B cell (primary cell): Measurements from ENCODE around the gene CCT8L2. TPM values are rescaled to one million over a fixed set of nuclear protein-coding genes. Genes with fewer than 3 reads are reported as not detected.
"Not testable (repeated sequence)": the region's sequence is repeated elsewhere in the genome, so short reads cannot be mapped to it uniquely, and the experiment has no call there.

Experiments
- ATAC-seq: fragments of 200-7000 bp; cut with Tn5 transposase; one replicate; pipeline ENCODE4 v1.10.0; 2021; ENCODE audit warnings: low read depth, mild to moderate bottlenecking, moderate number of reproducible peaks, moderate library complexity
- CTCF ChIA-PET: fragments of 350-600 bp; sonication (Branson Sonifier 250); formaldehyde crosslinking; loops from one replicate; lab custom pipeline; 2021; ENCODE audit warnings: antibody characterized with exemption, inconsistent platforms; lab: Charles Lee
- POLR2A ChIA-PET: fragments of 350-600 bp; sonication (Branson Sonifier 250); formaldehyde crosslinking; loops from one replicate; lab custom pipeline; 2021; ENCODE audit warnings: antibody characterized with exemption; lab: Charles Lee
- DNase-seq: peaks from one replicate; pipeline ENCODE4 v3.0.0; 2013
- H2AFZ ChIP-seq: 2 replicates; pipeline ENCODE4 v1.6.1; 2012; ENCODE audit warnings: mild to moderate bottlenecking, low read depth, low read length; ENCODE audit not compliant: insufficient read depth, poor library complexity, severe bottlenecking
- H3K27ac ChIP-seq, 2 donors: 1 replicate in 1 of 2; 2 replicates in 1 of 2; pipeline ENCODE4 v1.5.1; 2012 to 2013; ENCODE audit warnings: low read length in 2 of 2, mild to moderate bottlenecking in 2 of 2, moderate library complexity in 1 of 2
- H3K27me3 ChIP-seq, 4 experiments: fragments of 200-600 bp in 1 of 4; sonication (generic) in 1 of 4; replicated peaks in 1 of 4; 1 replicate in 2 of 4; 2 replicates in 2 of 4; pipeline versions ENCODE4 v1.6.1 to v1.7.0; 2013 to 2016; ENCODE audit warnings: low read length in 3 of 4, mild to moderate bottlenecking in 2 of 4, mixed read lengths in 1 of 4, moderate library complexity in 1 of 4; ENCODE audit not compliant: insufficient read depth in 4 of 4, control insufficient read depth in 3 of 4; ENCODE audit errors: control extremely low read depth in 1 of 4
- H3K36me3 ChIP-seq, 2 experiments: replicated peaks in 1 of 2; 1 replicate in 1 of 2; 2 replicates in 1 of 2; pipeline versions ENCODE4 v1.6.1 to v1.7.1; 2013; ENCODE audit warnings: low read length in 1 of 2; ENCODE audit not compliant: insufficient read depth in 2 of 2, control insufficient read depth in 1 of 2; ENCODE audit errors: control extremely low read depth in 1 of 2, extremely low read depth in 1 of 2
- H3K4me1 ChIP-seq, 2 donors: fragments of 200-600 bp in 1 of 2; sonication (generic) in 1 of 2; 1 replicate in 1 of 2; 2 replicates in 1 of 2; pipeline versions ENCODE4 v1.5.1 to v1.6.1; 2013 to 2017; ENCODE audit warnings: low read length in 2 of 2; ENCODE audit not compliant: control insufficient read depth in 2 of 2, insufficient read depth in 2 of 2
- H3K4me2 ChIP-seq: replicated peaks from 2 replicates; pipeline ENCODE3; 2012; ENCODE audit warnings: mild to moderate bottlenecking, low read depth, low read length; ENCODE audit not compliant: poor library complexity, severe bottlenecking
- H3K4me3 ChIP-seq, 5 experiments: fragments of 200-600 bp in 1 of 5; sonication (generic) in 1 of 5; 1 replicate in 3 of 5; 2 replicates in 2 of 5; pipeline versions ENCODE4 v1.5.1 to v1.7.0; 2011 to 2016; ENCODE audit warnings: low read length in 4 of 5, mild to moderate bottlenecking in 4 of 5, low read depth in 2 of 5, control low read depth in 1 of 5, moderate library complexity in 1 of 5; ENCODE audit not compliant: insufficient read depth in 1 of 5; ENCODE audit errors: control extremely low read depth in 1 of 5, extremely low read depth in 1 of 5
- H3K79me2 ChIP-seq: fragments of 200-600 bp; sonication (generic); one replicate; pipeline ENCODE4 v1.6.0; 2016; ENCODE audit warnings: low read length; ENCODE audit not compliant: control insufficient read depth, insufficient read depth
- H3K9ac ChIP-seq: fragments of 200-600 bp; sonication (generic); 2 replicates; pipeline ENCODE4 v1.6.1; 2017; ENCODE audit warnings: mild to moderate bottlenecking, low read length, moderate library complexity
- H3K9me3 ChIP-seq, 3 donors: one replicate each; pipeline versions ENCODE4 v1.6.1 to v1.7.1; 2013; ENCODE audit warnings: low read length in 2 of 3; ENCODE audit not compliant: control insufficient read depth in 2 of 3, insufficient read depth in 1 of 3; ENCODE audit errors: control extremely low read depth in 1 of 3
- H4K20me1 ChIP-seq: 2 replicates; pipeline ENCODE4 v1.6.0; 2012; ENCODE audit warnings: mild to moderate bottlenecking, low read length; ENCODE audit not compliant: insufficient read depth, control insufficient read depth, poor library complexity, severe bottlenecking
- H3K27ac Mint-ChIP-seq: one replicate; pipeline ENCODE4 v1.8.0; 2021; ENCODE audit warnings: mixed read lengths
- H3K27me3 Mint-ChIP-seq: one replicate; pipeline ENCODE4 v1.8.0; 2021; ENCODE audit warnings: mixed read lengths
- H3K4me1 Mint-ChIP-seq: one replicate; pipeline ENCODE4 v1.8.0; 2021; ENCODE audit warnings: mixed read lengths
- H3K4me3 Mint-ChIP-seq: one replicate; pipeline ENCODE4 v1.8.0; 2021; ENCODE audit warnings: mixed read lengths
- H3K9me3 Mint-ChIP-seq: one replicate; pipeline ENCODE4 v1.8.0; 2022; ENCODE audit warnings: mixed read lengths; ENCODE audit not compliant: insufficient read depth
- EZH2 ChIP-seq: IDR thresholded peaks from 2 replicates; pipeline ENCODE4 v1.6.1; 2012; ENCODE audit warnings: borderline replicate concordance, low read depth, mild to moderate bottlenecking, moderate library complexity, low read length; ENCODE audit not compliant: insufficient read depth, poor library complexity, severe bottlenecking
- WGBS: methylation state at CpG from one replicate; pipeline ENCODE4 v1.1.5; 2013; ENCODE audit warnings: missing lambda C conversion rate; ENCODE audit not compliant: insufficient coverage; 5-methylcytosine and 5-hydroxymethylcytosine counted together
- intact Hi-C: fragments of 100-400 bp; cut with micrococcal nuclease; formaldehyde crosslinking; loops from one replicate; pipeline ENCODE4 v1.10.0; 2022
- polyA plus RNA-seq: library from polyadenylated mRNA; depleted of rRNA; stranded (reverse); fragments of >200 nt; gene quantifications from 2 replicates; pipeline ENCODE4 v1.2.3, GENCODE V29; 2012
- total RNA-seq, 2 donors: library from RNA; stranded (reverse); fragments of 120-200 nt in 1 of 2; gene quantifications; 1 replicate in 1 of 2; 2 replicates in 1 of 2; pipeline versions ENCODE4 v1.2.3 to v1.2.4, GENCODE V29; 2013 to 2022
- TF ChIP-seq, protein P1 (sequence below): fragments of 200-600 bp; IDR thresholded peaks from one replicate; pipeline ENCODE4 v1.8.0; 2022; ENCODE audit warnings: antibody characterized with exemption, mild to moderate bottlenecking

Gene CCT8L2
- total and polyA plus RNA-seq, 2 donors (not counting 1 experiment from before 2014, with no cell fraction given): not detected

DNA sequence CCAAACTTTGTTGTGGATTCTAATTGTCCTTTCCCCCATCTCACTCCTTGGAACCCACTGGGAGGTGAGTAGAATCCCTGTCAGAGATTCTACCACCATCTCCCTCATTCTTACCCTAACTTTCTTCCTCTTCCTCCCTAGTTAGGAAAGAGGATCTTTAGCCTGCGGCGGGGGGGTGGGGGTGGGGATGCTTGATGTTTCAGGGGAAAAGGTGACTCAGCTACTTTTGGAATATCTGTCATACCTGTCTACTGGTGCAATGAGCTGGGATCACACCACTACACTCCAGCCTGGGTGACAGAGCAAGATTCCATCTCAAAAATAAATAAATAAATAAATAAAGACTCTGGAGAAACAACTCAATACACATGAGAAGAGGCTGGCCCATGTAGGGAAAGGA, 6.4 kb downstream of the CCT8L2 start:
- H3K4me3 Mint-ChIP-seq: no peak overlapping the region
- Histone ChIP-seq H3K36me3 (no peaks in the 10 kb centered on the region), H3K4me1 (no peaks in the 10 kb centered on the region), H3K4me2 (no peak overlapping the region), H3K9ac (no peak overlapping the region), H4K20me1 (no peaks in the 10 kb centered on the region), H3K9me3 (no peaks in the 10 kb centered on the region), H2AFZ (no peak overlapping the region), H3K4me3 (no peak overlapping the region), H3K79me2 (no peaks in the 10 kb centered on the region), H3K27ac (no peak overlapping the region), H3K27me3 (no peaks in the 10 kb centered on the region)
- WGBS: no CpG with 5 or more reads among the region's 2 CpGs
- H3K27me3 Mint-ChIP-seq: no peaks in the 10 kb centered on the region
- CTCF ChIA-PET: no interaction called here
- DNase-seq: no peak
- no peaks in the 10 kb centered on the region for H3K9me3 Mint-ChIP-seq
- TF ChIP-seq, protein P1, sequence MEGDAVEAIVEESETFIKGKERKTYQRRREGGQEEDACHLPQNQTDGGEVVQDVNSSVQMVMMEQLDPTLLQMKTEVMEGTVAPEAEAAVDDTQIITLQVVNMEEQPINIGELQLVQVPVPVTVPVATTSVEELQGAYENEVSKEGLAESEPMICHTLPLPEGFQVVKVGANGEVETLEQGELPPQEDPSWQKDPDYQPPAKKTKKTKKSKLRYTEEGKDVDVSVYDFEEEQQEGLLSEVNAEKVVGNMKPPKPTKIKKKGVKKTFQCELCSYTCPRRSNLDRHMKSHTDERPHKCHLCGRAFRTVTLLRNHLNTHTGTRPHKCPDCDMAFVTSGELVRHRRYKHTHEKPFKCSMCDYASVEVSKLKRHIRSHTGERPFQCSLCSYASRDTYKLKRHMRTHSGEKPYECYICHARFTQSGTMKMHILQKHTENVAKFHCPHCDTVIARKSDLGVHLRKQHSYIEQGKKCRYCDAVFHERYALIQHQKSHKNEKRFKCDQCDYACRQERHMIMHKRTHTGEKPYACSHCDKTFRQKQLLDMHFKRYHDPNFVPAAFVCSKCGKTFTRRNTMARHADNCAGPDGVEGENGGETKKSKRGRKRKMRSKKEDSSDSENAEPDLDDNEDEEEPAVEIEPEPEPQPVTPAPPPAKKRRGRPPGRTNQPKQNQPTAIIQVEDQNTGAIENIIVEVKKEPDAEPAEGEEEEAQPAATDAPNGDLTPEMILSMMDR: no peak
- no peak for TF ChIP-seq EZH2
- no peaks in the 10 kb centered on the region for H3K4me1 Mint-ChIP-seq
- POLR2A ChIA-PET: no interaction called here
- H3K27ac Mint-ChIP-seq: no peak overlapping the region
- intact Hi-C loops: no loop called here
- no peak for ATAC-seq

- H3K36me3 ChIP-seq, POLR2A ChIA-PET: not testable (repeated sequence)
- no CpG with 5 or more reads among the region's 2 CpGs for WGBS
Measured at GRCh38 chr22:16580872-16581271, 11.7 kb downstream of the CCT8L2 start.

GRCh38 chr22:16569240-16569834, 23.3 kb downstream of the CCT8L2 start:
- H3K27ac ChIP-seq, POLR2A ChIA-PET, CTCF ChIA-PET, H3K27ac Mint-ChIP-seq, H3K4me1 Mint-ChIP-seq, H3K36me3 ChIP-seq, H3K9ac ChIP-seq, H3K4me3 Mint-ChIP-seq, H4K20me1 ChIP-seq, H3K4me3 ChIP-seq, H2AFZ ChIP-seq, intact Hi-C loops, H3K27me3 Mint-ChIP-seq, H3K4me2 ChIP-seq, ATAC-seq, H3K4me1 ChIP-seq, H3K9me3 Mint-ChIP-seq, DNase-seq, H3K79me2 ChIP-seq, H3K27me3 ChIP-seq: not testable (repeated sequence)
- H3K9me3 ChIP-seq: peaks cover 0 to 38% (median 0%) of the 10 kb centered on the region in 3 donors
- no CpG with 5 or more reads among the region's 2 CpGs for WGBS

More at GRCh38 chr22:16580872-16581271, 11.7 kb downstream of the CCT8L2 start:
- H4K20me1 ChIP-seq, H3K9me3 Mint-ChIP-seq, H3K4me3 ChIP-seq, H3K4me1 ChIP-seq, DNase-seq, H3K79me2 ChIP-seq, H3K4me3 Mint-ChIP-seq, H3K4me2 ChIP-seq, H3K27ac Mint-ChIP-seq, H3K27me3 Mint-ChIP-seq, CTCF ChIA-PET, H3K27me3 ChIP-seq, ATAC-seq, H2AFZ ChIP-seq, intact Hi-C loops, H3K9me3 ChIP-seq, H3K27ac ChIP-seq, H3K9ac ChIP-seq, H3K4me1 Mint-ChIP-seq: not testable (repeated sequence)
